Stomach (tissue), 4 donors: ENCODE measurements around the gene IDI1.

ENCODE experiments used
- POLR2A ChIP-seq, 4 donors: fragments of 450-650 bp; IDR thresholded peaks; one replicate each; pipeline ENCODE4 v1.6.1; 2016; ENCODE audit warnings: antibody characterized with exemption in 4 of 4, control low read depth in 2 of 4, mild to moderate bottlenecking in 1 of 4, moderate library complexity in 1 of 4
- TF ChIP-seq, protein P1 (sequence below), 7 experiments: fragments of 450-650 bp in 4 of 7; fragments of 200-600 bp in 3 of 7; sonication (generic) in 3 of 7; IDR thresholded peaks; one replicate each; pipeline ENCODE4 v1.5.1; 2016 to 2019; ENCODE audit warnings: antibody characterized with exemption in 7 of 7, control low read depth in 2 of 7, mild to moderate bottlenecking in 1 of 7

DNA sequence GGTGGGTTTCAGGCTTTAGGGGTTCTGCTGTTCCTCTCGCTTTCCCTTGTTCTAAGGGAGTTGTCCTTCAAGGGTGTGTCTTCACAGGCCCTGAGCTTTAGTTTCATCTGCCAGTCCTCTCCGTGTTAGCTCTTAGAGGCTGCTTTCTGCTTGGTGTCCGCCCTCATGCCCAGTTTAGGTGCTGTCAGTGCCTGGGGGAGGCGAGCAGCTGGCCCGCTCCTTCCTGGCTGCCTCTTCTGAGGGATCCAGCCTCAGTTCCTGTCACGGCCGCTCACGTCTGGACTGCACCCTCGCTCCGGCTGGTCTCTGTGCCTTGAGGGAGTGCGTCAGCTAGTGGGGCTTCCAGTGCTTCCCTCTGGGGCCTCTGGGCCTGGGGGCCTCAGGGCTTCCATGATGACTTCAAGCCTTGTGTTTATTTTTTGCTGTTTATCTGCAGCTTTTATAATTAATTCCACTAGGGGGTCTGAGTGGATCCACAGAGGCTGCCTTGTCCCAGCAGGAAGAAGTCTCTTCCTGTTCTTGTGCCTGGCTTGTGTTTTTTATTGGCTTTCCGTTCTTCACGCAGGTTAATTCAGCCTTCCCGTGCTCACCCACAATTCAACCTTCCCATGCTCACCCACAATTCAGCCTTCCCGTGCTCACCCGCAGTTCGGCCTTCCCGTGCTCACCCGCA is 40.2 kb upstream of the IDI1 start:
- no peak for TF ChIP-seq POLR2A (IDR thresholded peaks at IDR 0.05)
- TF ChIP-seq, protein P1, sequence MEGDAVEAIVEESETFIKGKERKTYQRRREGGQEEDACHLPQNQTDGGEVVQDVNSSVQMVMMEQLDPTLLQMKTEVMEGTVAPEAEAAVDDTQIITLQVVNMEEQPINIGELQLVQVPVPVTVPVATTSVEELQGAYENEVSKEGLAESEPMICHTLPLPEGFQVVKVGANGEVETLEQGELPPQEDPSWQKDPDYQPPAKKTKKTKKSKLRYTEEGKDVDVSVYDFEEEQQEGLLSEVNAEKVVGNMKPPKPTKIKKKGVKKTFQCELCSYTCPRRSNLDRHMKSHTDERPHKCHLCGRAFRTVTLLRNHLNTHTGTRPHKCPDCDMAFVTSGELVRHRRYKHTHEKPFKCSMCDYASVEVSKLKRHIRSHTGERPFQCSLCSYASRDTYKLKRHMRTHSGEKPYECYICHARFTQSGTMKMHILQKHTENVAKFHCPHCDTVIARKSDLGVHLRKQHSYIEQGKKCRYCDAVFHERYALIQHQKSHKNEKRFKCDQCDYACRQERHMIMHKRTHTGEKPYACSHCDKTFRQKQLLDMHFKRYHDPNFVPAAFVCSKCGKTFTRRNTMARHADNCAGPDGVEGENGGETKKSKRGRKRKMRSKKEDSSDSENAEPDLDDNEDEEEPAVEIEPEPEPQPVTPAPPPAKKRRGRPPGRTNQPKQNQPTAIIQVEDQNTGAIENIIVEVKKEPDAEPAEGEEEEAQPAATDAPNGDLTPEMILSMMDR (IDR thresholded peaks at IDR 0.05), result no peak
